ENCODE results near the gene GRAMD1A.
A peak's percentile ranks its signal among the peaks of the same experiment; 100 is the strongest.
"Not testable (repeated sequence)": the region's sequence is repeated elsewhere in the genome, so short reads cannot be mapped to it uniquely, and the experiment has no call there.

The GRAMD1A gene

GRCh38 chr19:34999498-35000337 lies at the start of gene GRAMD1A:
Gene GRAMD1A, plus strand, starts transcription at chr19:35000323. Its CDS starts 156 bp downstream, at chr19:35000479.
- DNase-seq: peak; percentile 96

GRCh38 chr19:34953092-34953491 lies 47.0 kb upstream of the GRAMD1A start:
- DNase-seq: peak; percentile 11

GRCh38 chr19:34957830-34958751 lies 42.0 kb upstream of the GRAMD1A start:
- peak; percentile 33 for DNase-seq

- no peak for DNase-seq
Measured at GRCh38 chr19:34959021-34959420, 41.1 kb upstream of the GRAMD1A start.

GRCh38 chr19:34960103-34960805 lies 39.9 kb upstream of the GRAMD1A start:
- DNase-seq: no peak

GRCh38 chr19:34960940-34961679 lies 39.0 kb upstream of the GRAMD1A start:
- DNase-seq: no peak

- peak; percentile 32 for DNase-seq
Measured at GRCh38 chr19:34961775-34962686, 38.1 kb upstream of the GRAMD1A start.

GRCh38 chr19:34962687-34963572 lies 37.2 kb upstream of the GRAMD1A start:
- peak; percentile 29 for DNase-seq

- peak; percentile 85 for DNase-seq
Measured at GRCh38 chr19:34963573-34964406, 36.3 kb upstream of the GRAMD1A start, which contains the start of gene ZNF792. Gene ZNF792, minus strand, starts transcription at chr19:34964229. Its CDS starts 567 bp downstream, at chr19:34963662.

- DNase-seq: no peak
Measured at GRCh38 chr19:34964598-34964997, 35.5 kb upstream of the GRAMD1A start.

- peak; percentile 31 for DNase-seq
Measured at GRCh38 chr19:34965505-34965904, 34.6 kb upstream of the GRAMD1A start.

- DNase-seq: peak; percentile 32
Measured at GRCh38 chr19:34967551-34967950, 32.6 kb upstream of the GRAMD1A start.

- DNase-seq: no peak
Measured at GRCh38 chr19:34969721-34970120, 30.4 kb upstream of the GRAMD1A start.

GRCh38 chr19:34970185-34970780 lies 29.8 kb upstream of the GRAMD1A start:
- DNase-seq: not testable (repeated sequence)

- DNase-seq: no peak
Measured at GRCh38 chr19:34972163-34972705, 27.9 kb upstream of the GRAMD1A start.

GRCh38 chr19:34974646-34975045 lies 25.5 kb upstream of the GRAMD1A start:
- no peak for DNase-seq

GRCh38 chr19:34975056-34975455 lies 25.1 kb upstream of the GRAMD1A start:
- DNase-seq: no peak

GRCh38 chr19:34976611-34977010 lies 23.5 kb upstream of the GRAMD1A start:
- no peak for DNase-seq

Data from DMS53 (cell line).